NCI-H510A (cell line): ENCODE results near the gene PRF1.

Experiments used
- DNase-seq: peaks from one replicate; lab custom pipeline; 2025; lab: John Stamatoyannopoulos, UW

The PRF1 gene

GRCh38 chr10:70576803-70577517 is 25.6 kb downstream of the PRF1 start:
- DNase-seq, result no peak

GRCh38 chr10:70575874-70576802 is 26.4 kb downstream of the PRF1 start:
- peak; percentile 54 for DNase-seq

GRCh38 chr10:70575486-70575873 is 27.1 kb downstream of the PRF1 start:
- DNase-seq, result no peak

GRCh38 chr10:70573599-70574506 is 28.7 kb downstream of the PRF1 start:
- DNase-seq, result no peak

- no peak for DNase-seq
Observed at GRCh38 chr10:70571636-70572439, 30.7 kb downstream of the PRF1 start.

GRCh38 chr10:70571236-70571635 is 31.3 kb downstream of the PRF1 start:
- no peak for DNase-seq

GRCh38 chr10:70568781-70569495 is 33.6 kb downstream of the PRF1 start:
- DNase-seq, result no peak

GRCh38 chr10:70568113-70568512 is 34.4 kb downstream of the PRF1 start:
- no peak for DNase-seq

- peak; percentile 52 for DNase-seq
Observed at GRCh38 chr10:70567603-70568002, 34.9 kb downstream of the PRF1 start.

GRCh38 chr10:70566515-70567290 is 35.8 kb downstream of the PRF1 start:
- no peak for DNase-seq

GRCh38 chr10:70565556-70566514 is 36.7 kb downstream of the PRF1 start:
- DNase-seq, result no peak

- DNase-seq, result no peak
Observed at GRCh38 chr10:70564901-70565351, 37.6 kb downstream of the PRF1 start.

- no peak for DNase-seq
Observed at GRCh38 chr10:70564113-70564725, 38.3 kb downstream of the PRF1 start.

GRCh38 chr10:70563230-70563629 is 39.3 kb downstream of the PRF1 start:
- DNase-seq, result no peak

GRCh38 chr10:70562036-70562755 is 40.3 kb downstream of the PRF1 start:
- no peak for DNase-seq

- no peak for DNase-seq
Observed at GRCh38 chr10:70561558-70561957, 41.0 kb downstream of the PRF1 start.

GRCh38 chr10:70561070-70561469 is 41.5 kb downstream of the PRF1 start:
- no peak for DNase-seq
